GM12878 (cell line): ENCODE measurements around the gene PIK3R5. TPM values are rescaled to one million over a fixed set of nuclear protein-coding genes. Genes with fewer than 3 reads are reported as not detected.

Source experiments
- ATAC-seq: fragments of 200-7000 bp; cut with Tn5 transposase; 3 replicates; pipeline ENCODE4 v1.9.1; 2020; ENCODE audit warnings: mild to moderate bottlenecking, moderate library complexity
- BruUV-seq: library from RNA; stranded (reverse); fragments of 400-500 nt; replicated peaks from 2 replicates; lab custom pipeline; 2021; lab: Mats Ljungman, UMichigan
- CTCF ChIA-PET: fragments of 300-600 bp; sonication (Branson Sonifier 250); formaldehyde crosslinking; extraction: SDS; loops from one replicate; lab custom pipeline; 2021; ENCODE audit warnings: inconsistent platforms; lab: Yijun Ruan, JAX
- POLR2A ChIA-PET: fragments of 350-600 bp; formaldehyde crosslinking; extraction: SDS; loops from one replicate; lab custom pipeline; 2021; ENCODE audit warnings: inconsistent platforms; lab: Charles Lee
- RAD21 ChIA-PET: fragments of 300-600 bp; sonication (Branson Sonifier 250); formaldehyde crosslinking; loops from one replicate; lab custom pipeline; 2023; ENCODE audit warnings: antibody characterized with exemption; ENCODE audit not compliant: unreplicated experiment; lab: Charles Lee
- SMC1A ChIA-PET: fragments of 300-600 bp; sonication (Branson Sonifier 250); formaldehyde crosslinking; loops from one replicate; lab custom pipeline; 2023; ENCODE audit not compliant: unreplicated experiment, uncharacterized antibody; lab: Charles Lee
- DNase-seq: peaks from one replicate; pipeline ENCODE4 v3.0.0-alpha.2; 2011; ENCODE audit warnings: low read depth, low spot score
- FAIRE-seq: peaks from 3 replicates; lab custom pipeline; 2011; peaks lifted over from hg19 to GRCh38; lab: Jason Lieb, UNC
- H2AFZ ChIP-seq: 2 replicates; pipeline ENCODE4 v1.6.0; 2011; ENCODE audit warnings: low read depth, low read length, control low read depth; ENCODE audit not compliant: control insufficient read depth
- H3K27ac ChIP-seq: 2 replicates; pipeline ENCODE4 v1.5.1; 2011; ENCODE audit warnings: control low read depth; ENCODE audit not compliant: control insufficient read depth, insufficient read depth
- H3K27me3 ChIP-seq, 2 experiments: replicated peaks in 1 of 2; 2 replicates each; pipeline versions ENCODE4 v1.6.0 to v1.6.1; 2011; ENCODE audit warnings: low read length in 1 of 2; ENCODE audit not compliant: control insufficient read depth in 2 of 2, insufficient read depth in 2 of 2
- H3K36me3 ChIP-seq, 2 experiments: 2 replicates each; pipeline ENCODE4 v1.5.1; 2011; ENCODE audit warnings: low read length in 1 of 2; ENCODE audit not compliant: control insufficient read depth in 2 of 2, insufficient read depth in 2 of 2
- H3K4me1 ChIP-seq: 2 replicates; pipeline ENCODE4 v1.6.1; 2011; ENCODE audit warnings: mild to moderate bottlenecking, low read length, moderate library complexity, mixed read lengths; ENCODE audit not compliant: control insufficient read depth, insufficient read depth
- H3K4me2 ChIP-seq: 2 replicates; pipeline ENCODE4 v1.6.0; 2011; ENCODE audit warnings: control low read depth; ENCODE audit not compliant: control insufficient read depth, insufficient read depth
- H3K4me3 ChIP-seq: fragments of 200-600 bp; sonication (generic); 2 replicates; pipeline ENCODE4 v1.5.1; 2016
- H3K79me2 ChIP-seq: 2 replicates; pipeline ENCODE4 v1.6.0; 2011; ENCODE audit warnings: low read length; ENCODE audit not compliant: control insufficient read depth, insufficient read depth
- H3K9ac ChIP-seq: 2 replicates; pipeline ENCODE4 v1.8.0; 2011; ENCODE audit warnings: low read length, control low read depth, mixed read lengths; ENCODE audit not compliant: control insufficient read depth, insufficient read depth
- H3K9me3 ChIP-seq: replicated peaks from 3 replicates; pipeline ENCODE4 v1.5.1; 2011; ENCODE audit warnings: mild to moderate bottlenecking, low read length; ENCODE audit not compliant: control insufficient read depth, insufficient read depth
- H4K20me1 ChIP-seq: 2 replicates; pipeline ENCODE4 v1.6.0; 2011; ENCODE audit not compliant: control insufficient read depth, insufficient read depth
- CHD2 ChIP-seq: IDR thresholded peaks from 2 replicates; pipeline ENCODE4 v1.6.1; 2011; ENCODE audit warnings: low read depth, low read length, improper control_type of control experiment, borderline replicate concordance
- CHD4 ChIP-seq: fragments of 200-600 bp; sonication (generic); IDR thresholded peaks from 2 replicates; pipeline ENCODE4 v1.6.1; 2016; ENCODE audit warnings: mild to moderate bottlenecking
- DPF2 ChIP-seq: fragments of 450-650 bp; IDR thresholded peaks from 2 replicates; pipeline ENCODE4 v1.6.1; 2017; ENCODE audit warnings: mild to moderate bottlenecking
- FOXM1 ChIP-seq: IDR thresholded peaks from 2 replicates; pipeline ENCODE4 v1.6.1; 2012; ENCODE audit warnings: low read depth, mild to moderate bottlenecking, inconsistent platforms, low read length, moderate library complexity
- HDAC2 ChIP-seq: fragments of 200-600 bp; sonication (generic); IDR thresholded peaks from 2 replicates; pipeline ENCODE4 v1.6.1; 2017
- HDAC6 ChIP-seq: fragments of 200-600 bp; sonication (generic); IDR thresholded peaks from one replicate; pipeline ENCODE4 v1.8.0; 2017; ENCODE audit warnings: antibody characterized with exemption; ENCODE audit not compliant: unreplicated experiment
- IRF3 ChIP-seq: fragments of 450-650 bp; IDR thresholded peaks from 2 replicates; pipeline ENCODE4 v1.6.1; 2014; ENCODE audit warnings: mild to moderate bottlenecking
- KLF5 ChIP-seq: fragments of 450-650 bp; IDR thresholded peaks from 2 replicates; pipeline ENCODE4 v1.6.1; 2014; ENCODE audit warnings: mild to moderate bottlenecking; ENCODE audit not compliant: partially characterized antibody
- LARP7 ChIP-seq: fragments of 450-650 bp; IDR thresholded peaks from 2 replicates; pipeline ENCODE4 v1.6.1; 2017; ENCODE audit warnings: mild to moderate bottlenecking
- MYB ChIP-seq: fragments of 150-350 bp; IDR thresholded peaks from 2 replicates; pipeline ENCODE4 v1.6.1; 2014; ENCODE audit warnings: mild to moderate bottlenecking, low read depth, low read length, borderline replicate concordance
- NBN ChIP-seq: fragments of 450-650 bp; IDR thresholded peaks from 2 replicates; pipeline ENCODE4 v1.6.1; 2016
- PML ChIP-seq: IDR thresholded peaks from 2 replicates; pipeline ENCODE4 v1.6.1; 2012; ENCODE audit warnings: low read length, inconsistent platforms
- POU2F2 ChIP-seq: IDR thresholded peaks from 3 replicates; pipeline ENCODE4 v1.6.1; 2011; ENCODE audit warnings: low read depth, mild to moderate bottlenecking, low read length, borderline replicate concordance
- SMC3 ChIP-seq: IDR thresholded peaks from 2 replicates; pipeline ENCODE4 v1.6.1; 2011; ENCODE audit warnings: low read length, improper control_type of control experiment, borderline replicate concordance
- SRF ChIP-seq, 2 experiments: IDR thresholded peaks; 2 replicates each; pipeline ENCODE4 v1.6.1; 2011; ENCODE audit warnings: low read depth in 2 of 2, low read length in 2 of 2, mild to moderate bottlenecking in 1 of 2, moderate library complexity in 1 of 2
- STAT3 ChIP-seq: IDR thresholded peaks from 2 replicates; pipeline ENCODE4 v1.6.1; 2011; ENCODE audit warnings: low read depth, low read length, improper control_type of control experiment
- TCF12 ChIP-seq: IDR thresholded peaks from 2 replicates; pipeline ENCODE4 v1.6.1; 2011; ENCODE audit warnings: low read depth, mild to moderate bottlenecking, low read length
- YY1 ChIP-seq: IDR thresholded peaks from 2 replicates; pipeline ENCODE4 v1.6.1; 2011; ENCODE audit warnings: low read depth, mild to moderate bottlenecking, low read length
- ZNF687 ChIP-seq: fragments of 450-650 bp; IDR thresholded peaks from 2 replicates; pipeline ENCODE4 v1.6.1; 2017; ENCODE audit warnings: mild to moderate bottlenecking, moderate library complexity
- WGBS: methylation state at CpG from one replicate; pipeline ENCODE4 v1.1.6; 2016; ENCODE audit warnings: low lambda C conversion rate; ENCODE audit not compliant: insufficient replicate concordance, insufficient coverage; ENCODE audit errors: missing lambda C conversion rate; 5-methylcytosine and 5-hydroxymethylcytosine counted together
- in situ Hi-C: fragments of 300-500 bp; cut with MboI; formaldehyde crosslinking; loops from 9 replicates; pipeline ENCODE4 v1.14.3; 2018; ENCODE audit warnings: mixed read lengths
- intact Hi-C: fragments of 100-400 bp; cut with micrococcal nuclease; formaldehyde crosslinking; loops from one replicate; pipeline ENCODE4 v1.14.2; 2022; ENCODE audit not compliant: unreplicated experiment
- polyA plus RNA-seq, 11 experiments: library from polyadenylated mRNA; depleted of rRNA in 4 of 11; unstranded in 6 of 11; stranded (reverse) in 5 of 11; fragments of >200 nt; fragmentation: Nextera tagmentation in 4 of 11; fragmentation: Illumina TruSeq in 1 of 11; extraction: Ambion mirVana in 4 of 11; extraction: Trizol in 1 of 11; gene quantifications; 1 replicate in 1 of 11; 2 replicates in 10 of 11; pipeline versions ENCODE4 v1.2.1 to v1.2.3, GENCODE V29; 2011 to 2016; ENCODE audit warnings: inconsistent platforms in 2 of 11, missing spikeins in 2 of 11, low read depth in 1 of 11
- total RNA-seq, 4 experiments: library from RNA; depleted of rRNA in 3 of 4; stranded (reverse); fragments of >200 nt in 3 of 4; fragmentation: Illumina TruSeq in 1 of 4; extraction: Trizol in 1 of 4; gene quantifications; 2 replicates each; pipeline versions ENCODE4 v1.2.1 to v1.2.3, GENCODE V29; 2013 to 2021

Gene PIK3R5
- total and polyA plus RNA-seq, 10 of the 15 experiments (the other 5 are each of a cell fraction or from before 2014, with no cell fraction given), result 9.5 to 50.8 (median 35.5) TPM

DNA sequence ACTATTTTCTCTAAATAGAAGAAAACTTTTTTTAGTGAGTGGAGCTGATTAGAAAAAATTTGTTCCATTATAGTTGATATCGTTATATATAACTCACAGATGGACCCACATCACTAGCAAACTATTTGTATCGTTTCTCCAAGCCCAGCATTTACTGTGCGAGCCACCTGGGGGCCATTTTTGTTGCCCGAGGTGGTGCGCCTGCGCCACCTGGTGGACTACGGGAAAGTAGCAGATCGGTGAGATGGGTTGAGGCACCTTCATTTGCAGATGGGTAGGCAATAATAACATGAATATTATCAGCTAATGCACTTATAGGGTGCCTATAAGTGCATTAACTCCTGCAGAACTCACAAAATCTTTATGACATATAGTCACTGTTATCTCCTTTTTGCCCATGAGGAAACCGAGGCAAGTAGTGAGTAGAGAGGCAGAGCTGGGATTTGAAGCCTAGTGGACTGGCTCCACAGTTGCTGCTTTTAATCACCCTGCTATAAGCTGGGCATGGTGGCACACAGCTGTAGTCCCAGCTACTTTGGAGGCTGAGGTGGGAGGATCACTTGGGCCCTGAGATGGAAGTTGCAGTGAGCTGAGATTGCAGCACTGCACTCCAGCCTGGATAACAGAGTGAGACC is 32.6 kb upstream of the PIK3R5 start (continued):
- 0 out of 2 replicates have a peak, but pooled peaks have one; percentile 50 for TF ChIP-seq IRF3
- TF ChIP-seq YY1, result peak; percentile 97
- TF ChIP-seq POU2F2, result peak; percentile 68; the same call in 1 of the 3 replicates
- peak; percentile 48; the same call in 1 of the 2 replicates for TF ChIP-seq FOXM1
- no peak for TF ChIP-seq STAT3
- no peak for TF ChIP-seq DPF2
- TF ChIP-seq TCF12, result peak; percentile 23; the same call in 1 of the 2 replicates
- TF ChIP-seq SMC3, result peak; percentile 98

DNA sequence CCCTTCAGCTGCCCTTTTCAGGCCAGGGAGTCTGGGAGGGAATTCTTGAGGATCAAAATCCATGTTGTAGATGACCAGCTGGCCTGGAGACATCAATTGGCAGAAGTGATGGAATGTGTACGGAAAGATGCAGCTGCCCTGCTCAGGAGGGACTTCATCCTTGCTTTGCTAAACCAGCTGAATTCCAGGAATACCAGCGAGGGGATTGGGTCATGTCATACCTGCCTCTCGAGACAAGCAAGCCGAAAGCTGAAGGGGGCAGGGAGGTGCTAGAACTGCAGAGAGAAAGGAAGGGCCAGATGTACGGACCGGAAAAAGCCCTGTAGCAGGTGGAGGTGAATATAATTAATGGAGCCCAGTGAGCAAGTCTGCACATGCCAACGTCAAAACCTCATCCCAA is 30.2 kb upstream of the PIK3R5 start:
- Histone ChIP-seq H3K27ac (no peak overlapping the region), H2AFZ (no peak overlapping the region), H3K36me3 (no peaks in the 10 kb centered on the region), H3K4me2 (no peak overlapping the region), H3K9ac (no peak overlapping the region), H3K4me1 (peaks cover 15% of the 10 kb centered on the region), H3K79me2 (no peaks in the 10 kb centered on the region), H3K27me3 (no peaks in the 10 kb centered on the region), H3K4me3 (no peak overlapping the region), H3K9me3 (no peaks in the 10 kb centered on the region; the same call in 1 of the 3 replicates), H4K20me1 (no peaks in the 10 kb centered on the region)
- ChIA-PET CTCF (interaction anchor here (0.6 to 7.9 kb wide), 16 partner anchors 9 to 560 kb away, joined by 3 to 162 read pairs (median 5); no protein-coding TSS in a partner anchor), POLR2A (interaction anchor here (0.9 to 1.4 kb wide), 3 partner anchors 55 to 96 kb away, joined by 3 to 4 read pairs (median 3); no protein-coding TSS in a partner anchor), SMC1A (interaction anchor here (0.8 to 4.5 kb wide), 15 partner anchors 10 to 526 kb away, joined by 3 to 37 read pairs (median 4); no protein-coding TSS in a partner anchor), RAD21 (interaction anchor here (0.9 to 4.7 kb wide), 10 partner anchors 30 to 526 kb away, joined by 3 to 52 read pairs (median 5); partner anchors contain the start of gene PIK3R5)
- in situ Hi-C loops, result loop anchor here (5.0 kb wide), 1 partner anchor 238 kb away; the partner anchor contains the start of gene SPDYE4
- DNase-seq (no peak), FAIRE-seq (no peak), ATAC-seq (no peak)
- no TSS peak for BruUV-seq
- TF ChIP-seq SRF (IDR thresholded peaks at IDR 0.05; ENCODE audit: low read depth in 2 of 2, low read length in 2 of 2), result no peak
- TF ChIP-seq LARP7, result no peak
- TF ChIP-seq PML, result no peak
- TF ChIP-seq HDAC2, result no peak
- no peak for TF ChIP-seq KLF5
- no peak for TF ChIP-seq CHD4
- no peak for TF ChIP-seq HDAC6
- no peak for TF ChIP-seq NBN
- no peak for TF ChIP-seq CHD2
- no peak for TF ChIP-seq ZNF687
- TF ChIP-seq MYB, result no peak
- intact Hi-C loops, result loop anchor here (10.0 kb wide), 2 partner anchors 191 to 411 kb away; no protein-coding TSS in a partner anchor
- WGBS, result 87% methylated on average over 7 of the region's 7 CpGs
